Lower lobe of right lung (tissue), 2 donors: ENCODE measurements around the gene TMEM235. TPM values are rescaled to one million over a fixed set of nuclear protein-coding genes. Genes with fewer than 3 reads are reported as not detected.
"Not testable (repeated sequence)": the region's sequence is repeated elsewhere in the genome, so short reads cannot be mapped to it uniquely, and the experiment has no call there.

Experiments used
- ATAC-seq, 2 donors: fragments of 200-7000 bp; cut with Tn5 transposase; one replicate each; pipeline ENCODE4 v1.9.1; 2020 to 2022; ENCODE audit warnings: mild to moderate bottlenecking in 2 of 2, moderate library complexity in 2 of 2
- DNase-seq: peaks from one replicate; pipeline ENCODE4 v3.0.0-alpha.2; 2020
- H3K27ac ChIP-seq: fragments of 200-600 bp; one replicate; pipeline ENCODE4 v1.8.0; 2022
- H3K27me3 ChIP-seq: fragments of 200-600 bp; one replicate; pipeline ENCODE4 v1.8.0; 2022; ENCODE audit warnings: low read depth
- H3K36me3 ChIP-seq: fragments of 200-600 bp; one replicate; pipeline ENCODE4 v1.8.0; 2022; ENCODE audit warnings: mild to moderate bottlenecking
- H3K4me1 ChIP-seq: fragments of 200-600 bp; one replicate; pipeline ENCODE4 v1.8.0; 2022
- H3K4me3 ChIP-seq: fragments of 200-600 bp; one replicate; pipeline ENCODE4 v1.8.0; 2022; ENCODE audit warnings: mild to moderate bottlenecking
- H3K9me3 ChIP-seq: fragments of 200-600 bp; one replicate; pipeline ENCODE4 v1.8.0; 2022
- intact Hi-C: fragments of 100-400 bp; cut with DNase I; formaldehyde crosslinking; loops from one replicate; pipeline ENCODE4 v1.11.0; 2022
- total RNA-seq: library from RNA; stranded (reverse); fragmentation: NEBNext Ultra II Directional; extraction: Animal tissue kit (Norgen Biotek cat#: 25700); gene quantifications from one replicate; pipeline ENCODE4 v1.2.1, GENCODE V29; 2021
- TF ChIP-seq, protein P1 (sequence below): fragments of 200-600 bp; IDR thresholded peaks from one replicate; pipeline ENCODE4 v1.8.0; 2022; ENCODE audit warnings: antibody characterized with exemption, mild to moderate bottlenecking
- donor health status: DM: no; HTN: yes; CAD: no; lungs with severe emphysema.

TMEM235 gene
- total RNA-seq, 1 donor from 2014 or later, result not detected

DNA sequence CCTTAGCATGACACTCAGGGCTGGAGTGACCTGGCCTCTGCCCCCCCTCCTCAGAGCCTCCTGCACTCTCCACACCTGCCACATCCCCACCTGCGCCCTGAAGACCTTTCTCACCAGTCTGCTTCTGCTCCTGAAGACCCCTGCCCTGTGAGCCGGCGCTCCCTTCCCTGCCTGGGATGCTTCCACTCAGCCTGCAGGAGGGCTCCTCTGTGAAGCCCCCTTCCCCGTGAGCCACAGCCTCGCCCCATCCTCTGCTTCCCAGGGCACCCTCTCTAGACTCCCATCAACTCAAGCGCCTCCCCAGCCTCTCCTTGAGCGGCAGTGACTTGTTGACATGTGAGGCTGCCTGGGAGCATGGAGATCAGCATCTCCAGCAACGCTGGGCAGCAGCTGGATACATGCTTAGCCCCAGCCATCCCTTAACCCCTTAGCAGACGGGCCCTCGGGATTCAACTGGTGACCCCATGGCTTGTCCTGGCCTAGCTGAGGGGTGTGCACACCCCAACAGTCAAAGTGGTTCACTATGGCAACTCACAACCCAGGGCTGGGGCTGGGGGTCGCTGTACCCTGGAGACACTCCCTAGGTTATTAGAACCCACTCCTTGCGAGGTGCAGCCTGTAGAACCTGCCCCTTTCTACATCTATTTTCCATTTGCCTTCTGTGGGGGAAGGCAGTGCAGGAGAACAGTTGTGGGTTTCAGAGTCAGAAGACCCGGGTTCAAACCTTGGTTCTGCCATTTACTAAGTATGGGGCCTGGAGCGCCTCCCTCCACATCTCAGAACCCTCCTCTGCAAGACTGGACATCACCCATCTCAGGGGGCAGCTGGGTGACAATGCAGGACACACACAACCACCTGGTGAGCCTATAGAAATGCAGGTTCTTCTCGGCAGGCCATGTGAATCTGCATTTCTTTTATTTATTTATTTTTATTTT is 21.5 kb downstream of the TMEM235 start:
- ATAC-seq (no peak), DNase-seq (no peak)
- TF ChIP-seq, protein P1, sequence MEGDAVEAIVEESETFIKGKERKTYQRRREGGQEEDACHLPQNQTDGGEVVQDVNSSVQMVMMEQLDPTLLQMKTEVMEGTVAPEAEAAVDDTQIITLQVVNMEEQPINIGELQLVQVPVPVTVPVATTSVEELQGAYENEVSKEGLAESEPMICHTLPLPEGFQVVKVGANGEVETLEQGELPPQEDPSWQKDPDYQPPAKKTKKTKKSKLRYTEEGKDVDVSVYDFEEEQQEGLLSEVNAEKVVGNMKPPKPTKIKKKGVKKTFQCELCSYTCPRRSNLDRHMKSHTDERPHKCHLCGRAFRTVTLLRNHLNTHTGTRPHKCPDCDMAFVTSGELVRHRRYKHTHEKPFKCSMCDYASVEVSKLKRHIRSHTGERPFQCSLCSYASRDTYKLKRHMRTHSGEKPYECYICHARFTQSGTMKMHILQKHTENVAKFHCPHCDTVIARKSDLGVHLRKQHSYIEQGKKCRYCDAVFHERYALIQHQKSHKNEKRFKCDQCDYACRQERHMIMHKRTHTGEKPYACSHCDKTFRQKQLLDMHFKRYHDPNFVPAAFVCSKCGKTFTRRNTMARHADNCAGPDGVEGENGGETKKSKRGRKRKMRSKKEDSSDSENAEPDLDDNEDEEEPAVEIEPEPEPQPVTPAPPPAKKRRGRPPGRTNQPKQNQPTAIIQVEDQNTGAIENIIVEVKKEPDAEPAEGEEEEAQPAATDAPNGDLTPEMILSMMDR, result no peak
- intact Hi-C loops, result no loop called here
- Histone ChIP-seq H3K27ac (no peak overlapping the region), H3K9me3 (no peaks in the 10 kb centered on the region), H3K4me1 (peaks cover 63% of the 10 kb centered on the region), H3K4me3 (no peak overlapping the region), H3K27me3 (no peaks in the 10 kb centered on the region), H3K36me3 (no peaks in the 10 kb centered on the region)

DNA sequence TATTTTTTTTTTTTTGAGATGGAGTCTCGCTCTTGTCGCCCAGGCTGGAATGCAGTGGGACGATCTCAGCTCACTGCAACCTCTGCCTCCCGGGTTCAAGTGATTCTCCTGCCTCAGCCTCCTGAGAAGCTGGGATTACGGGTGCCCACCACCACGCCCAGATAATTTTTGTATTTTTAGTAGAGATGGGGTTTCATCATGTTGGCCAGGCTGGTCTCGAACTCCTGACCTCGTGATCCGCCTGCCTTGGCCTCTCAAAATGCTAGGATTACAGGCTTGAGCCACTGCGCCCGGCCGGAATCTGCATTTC is 22.2 kb downstream of the TMEM235 start:
- H3K27me3 ChIP-seq, DNase-seq, H3K9me3 ChIP-seq, H3K27ac ChIP-seq, H3K36me3 ChIP-seq, ATAC-seq, intact Hi-C loops: not testable (repeated sequence)
- Histone ChIP-seq H3K4me1 (peaks cover 63% of the 10 kb centered on the region), H3K4me3 (peak overlapping the region; percentile 93)

GRCh38 chr17:78253946-78254672 is 22.7 kb downstream of the TMEM235 start:
- Histone ChIP-seq H3K36me3 (no peaks in the 10 kb centered on the region), H3K27me3 (no peaks in the 10 kb centered on the region), H3K9me3 (no peaks in the 10 kb centered on the region), H3K4me3 (peak overlapping the region; percentile 93), H3K27ac (peak overlapping the region; percentile 93), H3K4me1 (peaks cover 68% of the 10 kb centered on the region)
- ATAC-seq (peak; percentile 81 to 89), DNase-seq (peak; percentile 93)
- TF ChIP-seq, protein P1, result no peak
- intact Hi-C loops, result no loop called here

DNA sequence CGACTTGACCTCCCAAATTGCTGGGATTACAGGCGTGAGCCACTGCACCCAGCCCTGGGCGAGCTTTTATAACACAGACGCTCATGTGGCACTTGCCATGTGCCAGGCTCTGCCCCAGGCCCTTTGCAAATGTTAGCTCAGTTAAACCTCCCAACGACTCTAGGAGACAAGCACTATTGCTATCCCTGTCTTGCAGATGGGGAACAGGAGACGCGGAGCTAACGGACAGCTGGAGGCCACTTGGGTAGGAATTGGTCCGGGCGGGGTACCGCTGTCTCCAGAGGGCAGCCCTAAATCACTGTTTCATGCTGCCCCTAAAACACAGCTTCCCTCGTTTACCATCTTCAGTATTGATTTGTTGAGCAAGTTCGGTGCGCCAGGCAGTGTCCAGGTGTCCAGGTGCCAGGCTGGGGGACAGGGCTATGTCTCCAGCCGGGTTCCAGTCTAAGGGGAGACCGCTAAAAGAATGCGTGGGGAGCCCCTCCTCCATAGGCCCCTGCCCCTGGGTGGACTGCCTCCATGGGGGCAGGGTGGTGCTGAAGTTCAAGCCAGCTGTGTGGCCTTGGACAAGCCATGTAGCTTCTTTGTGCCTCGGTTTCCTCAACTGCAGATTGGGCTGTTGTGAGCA is 23.7 kb downstream of the TMEM235 start:
- Histone ChIP-seq H3K9me3 (no peaks in the 10 kb centered on the region), H3K27ac (no peak overlapping the region), H3K4me3 (no peak overlapping the region), H3K27me3 (no peaks in the 10 kb centered on the region), H3K36me3 (no peaks in the 10 kb centered on the region), H3K4me1 (peaks cover 73% of the 10 kb centered on the region)
- intact Hi-C loops, result no loop called here
- DNase-seq, result no peak
- TF ChIP-seq, protein P1, result no peak
- ATAC-seq, result no peak

- no peak overlapping the region for H3K4me3 ChIP-seq
- H3K27ac ChIP-seq, result peak overlapping the region; percentile 87
- H3K9me3 ChIP-seq, result no peaks in the 10 kb centered on the region
- TF ChIP-seq, protein P1, result no peak
- peaks cover 66% of the 10 kb centered on the region for H3K4me1 ChIP-seq
- intact Hi-C loops, result no loop called here
- H3K36me3 ChIP-seq, result no peaks in the 10 kb centered on the region
- ATAC-seq (no peak), DNase-seq (no peak)
- no peaks in the 10 kb centered on the region for H3K27me3 ChIP-seq
Observed at GRCh38 chr17:78255953-78256706, 24.7 kb downstream of the TMEM235 start.
